Duodenal mucosa (tissue), 2 donors: ENCODE data around the gene PKIB.

Experiments
- H3K27ac ChIP-seq: one replicate; pipeline ENCODE4 v1.7.0; 2013; ENCODE audit warnings: low read depth, low read length
- H3K27me3 ChIP-seq, 2 donors: one replicate each; pipeline ENCODE4 v1.7.0; 2013; ENCODE audit warnings: low read length in 2 of 2, control low read depth in 1 of 2; ENCODE audit not compliant: insufficient read depth in 2 of 2, control insufficient read depth in 1 of 2
- H3K36me3 ChIP-seq, 2 donors: one replicate each; pipeline ENCODE4 v1.7.0; 2013; ENCODE audit warnings: low read length in 2 of 2, control low read depth in 1 of 2; ENCODE audit not compliant: insufficient read depth in 2 of 2, control insufficient read depth in 1 of 2
- H3K4me1 ChIP-seq, 2 donors: one replicate each; pipeline ENCODE4 v1.7.0; 2013; ENCODE audit warnings: low read length in 2 of 2, control low read depth in 1 of 2; ENCODE audit not compliant: insufficient read depth in 2 of 2, control insufficient read depth in 1 of 2
- H3K4me3 ChIP-seq, 2 donors: one replicate each; pipeline ENCODE4 v1.7.0; 2013; ENCODE audit warnings: low read length in 2 of 2, low read depth in 1 of 2
- H3K9ac ChIP-seq, 2 donors: one replicate each; pipeline ENCODE4 v1.7.0; 2013; ENCODE audit warnings: low read length in 2 of 2, low read depth in 1 of 2
- H3K9me3 ChIP-seq, 2 donors: one replicate each; pipeline ENCODE4 v1.7.0; 2013; ENCODE audit warnings: low read length in 2 of 2, control low read depth in 1 of 2; ENCODE audit not compliant: control insufficient read depth in 1 of 2

Gene PKIB

DNA sequence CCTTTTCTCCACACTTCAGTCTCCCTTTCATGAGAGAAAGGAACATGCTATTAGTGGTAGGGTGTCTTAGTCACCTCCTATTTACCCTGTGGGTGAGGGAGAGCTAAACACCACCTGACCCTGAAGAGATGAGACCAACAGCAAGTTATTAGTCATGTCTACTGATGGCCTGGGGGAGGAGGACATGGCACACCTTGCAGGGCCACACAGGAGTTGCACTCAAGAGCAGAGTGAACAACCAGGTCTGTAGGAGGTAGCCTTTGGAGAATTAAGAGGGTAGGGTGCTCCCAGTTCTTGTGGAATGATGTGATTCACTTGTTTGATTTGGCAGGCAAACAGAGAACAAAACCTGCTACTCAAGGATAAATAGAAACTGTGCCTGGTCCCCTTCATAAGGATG lies 86.6 kb downstream of the PKIB start:
- Histone ChIP-seq H3K4me1 (no peaks in the 10 kb centered on the region), H3K4me3 (no peak overlapping the region)

DNA sequence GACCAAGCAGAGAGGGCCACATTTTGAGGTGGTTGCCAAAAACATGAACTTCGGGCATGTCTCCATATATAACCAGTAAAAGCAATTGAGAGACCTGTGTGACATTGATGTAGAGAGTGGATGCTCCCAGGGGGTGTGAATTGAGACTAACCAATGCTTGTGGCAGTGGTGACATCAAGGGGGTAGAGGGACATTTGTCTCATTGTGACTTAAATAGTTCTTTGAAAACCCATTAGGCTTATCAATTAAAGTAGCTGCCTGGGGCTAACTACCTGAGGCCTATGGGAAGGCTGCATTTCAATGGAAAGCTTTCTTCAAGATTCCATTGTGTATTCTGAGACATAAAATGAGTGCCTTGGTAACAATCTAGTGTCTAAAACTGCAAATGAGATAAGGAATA lies 87.3 kb downstream of the PKIB start:
- H3K4me3 ChIP-seq = no peak overlapping the region
- no peaks in the 10 kb centered on the region for H3K36me3 ChIP-seq
- no peaks in the 10 kb centered on the region for H3K9me3 ChIP-seq
- no peaks in the 10 kb centered on the region for H3K27me3 ChIP-seq
- H3K9ac ChIP-seq = no peak overlapping the region
- no peak overlapping the region for H3K27ac ChIP-seq
- H3K4me1 ChIP-seq = no peaks in the 10 kb centered on the region

More for the DNA sequence above, 86.6 kb downstream of the PKIB start:
- no peak overlapping the region for H3K9ac ChIP-seq
- H3K36me3 ChIP-seq = no peaks in the 10 kb centered on the region
- H3K9me3 ChIP-seq = no peaks in the 10 kb centered on the region
- no peaks in the 10 kb centered on the region for H3K27me3 ChIP-seq
- H3K27ac ChIP-seq = no peak overlapping the region

DNA sequence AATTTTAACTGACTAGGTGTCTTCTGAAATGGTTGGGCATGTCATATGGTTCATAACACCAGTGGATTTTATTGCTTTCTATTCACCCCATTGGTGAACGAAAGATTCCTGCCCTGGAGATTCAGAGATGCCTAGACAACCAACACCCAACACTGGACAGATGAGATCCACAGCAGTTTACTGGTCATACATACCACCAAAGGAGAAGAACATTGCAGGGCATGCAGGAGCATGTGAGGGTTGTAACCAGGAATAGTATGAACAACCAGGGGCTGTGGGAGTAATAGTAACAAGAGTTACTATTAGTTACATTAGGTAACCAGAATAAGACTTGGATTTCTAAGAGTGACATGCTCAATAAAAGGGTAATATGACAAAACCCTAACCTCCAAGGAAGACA lies 91.5 kb downstream of the PKIB start:
- H3K9me3 ChIP-seq = no peaks in the 10 kb centered on the region
- H3K27ac ChIP-seq = no peak overlapping the region
- H3K9ac ChIP-seq = no peak overlapping the region
- H3K27me3 ChIP-seq = no peaks in the 10 kb centered on the region
- no peaks in the 10 kb centered on the region for H3K4me1 ChIP-seq
- no peaks in the 10 kb centered on the region for H3K36me3 ChIP-seq
- no peak overlapping the region for H3K4me3 ChIP-seq

- Histone ChIP-seq H3K4me1 (no peaks in the 10 kb centered on the region), H3K27me3 (no peaks in the 10 kb centered on the region), H3K9me3 (no peaks in the 10 kb centered on the region), H3K27ac (no peak overlapping the region), H3K9ac (no peak overlapping the region), H3K4me3 (no peak overlapping the region), H3K36me3 (no peaks in the 10 kb centered on the region)
Observed at GRCh38 chr6:122702841-122703240, 92.6 kb downstream of the PKIB start.

DNA sequence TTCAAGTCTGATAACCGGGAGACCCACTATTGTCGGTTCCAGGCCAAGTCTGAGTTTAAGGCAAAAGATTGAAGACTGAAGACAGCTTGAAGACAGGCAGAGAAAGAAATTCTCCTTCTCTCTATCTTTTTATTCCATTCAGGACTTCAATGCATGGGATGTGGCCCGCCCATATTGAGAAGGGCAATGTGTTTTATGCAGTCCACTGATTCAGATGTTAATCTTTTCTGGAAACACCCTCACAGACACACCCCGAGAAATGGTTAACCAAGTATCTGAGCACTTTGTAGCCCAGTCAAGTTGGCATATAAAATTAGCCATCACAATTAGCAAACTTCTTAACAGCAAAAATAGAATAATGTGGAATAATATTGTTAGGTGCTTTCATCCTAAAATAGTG lies 93.9 kb downstream of the PKIB start:
- Histone ChIP-seq H3K27ac (no peak overlapping the region), H3K36me3 (no peaks in the 10 kb centered on the region), H3K9me3 (no peaks in the 10 kb centered on the region), H3K4me3 (no peak overlapping the region), H3K9ac (no peak overlapping the region), H3K4me1 (no peaks in the 10 kb centered on the region), H3K27me3 (no peaks in the 10 kb centered on the region)

GRCh38 chr6:122709922-122710512 lies 99.8 kb downstream of the PKIB start:
- H3K27me3 ChIP-seq = no peaks in the 10 kb centered on the region
- no peaks in the 10 kb centered on the region for H3K9me3 ChIP-seq
- H3K9ac ChIP-seq = no peak overlapping the region
- no peak overlapping the region for H3K27ac ChIP-seq
- no peak overlapping the region for H3K4me3 ChIP-seq
- H3K36me3 ChIP-seq = no peaks in the 10 kb centered on the region
- no peaks in the 10 kb centered on the region for H3K4me1 ChIP-seq

- Histone ChIP-seq H3K27ac (no peak overlapping the region), H3K9ac (no peak overlapping the region), H3K27me3 (no peaks in the 10 kb centered on the region), H3K36me3 (no peaks in the 10 kb centered on the region), H3K4me1 (no peaks in the 10 kb centered on the region), H3K9me3 (no peaks in the 10 kb centered on the region), H3K4me3 (no peak overlapping the region)
Observed at GRCh38 chr6:122710908-122711635, 100.9 kb downstream of the PKIB start.

DNA sequence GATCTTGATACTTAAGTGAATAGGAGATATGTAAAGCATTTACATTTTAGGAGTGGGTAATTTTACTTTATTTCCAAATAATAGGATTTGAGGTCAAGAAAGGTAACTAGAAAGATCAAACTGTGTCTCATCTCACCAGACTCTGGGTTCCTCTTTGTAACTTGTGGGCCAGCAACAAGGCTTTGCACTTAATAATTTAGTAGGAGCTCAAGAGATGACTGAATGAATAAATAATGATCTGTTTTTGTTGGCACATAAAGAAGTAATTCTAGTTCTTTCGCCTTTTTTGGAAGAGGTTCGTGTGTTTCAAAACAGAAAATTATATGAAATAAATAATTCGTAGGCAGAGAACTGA lies 101.9 kb downstream of the PKIB start:
- no peaks in the 10 kb centered on the region for H3K9me3 ChIP-seq
- no peaks in the 10 kb centered on the region for H3K27me3 ChIP-seq
- no peak overlapping the region for H3K9ac ChIP-seq
- H3K27ac ChIP-seq = no peak overlapping the region
- no peaks in the 10 kb centered on the region for H3K4me1 ChIP-seq
- H3K4me3 ChIP-seq = no peak overlapping the region
- no peaks in the 10 kb centered on the region for H3K36me3 ChIP-seq

GRCh38 chr6:122712448-122713137 lies 102.4 kb downstream of the PKIB start:
- no peaks in the 10 kb centered on the region for H3K4me1 ChIP-seq
- H3K4me3 ChIP-seq = no peak overlapping the region
- H3K27me3 ChIP-seq = no peaks in the 10 kb centered on the region
- no peaks in the 10 kb centered on the region for H3K36me3 ChIP-seq
- no peaks in the 10 kb centered on the region for H3K9me3 ChIP-seq
- no peak overlapping the region for H3K9ac ChIP-seq
- no peak overlapping the region for H3K27ac ChIP-seq

- H3K4me1 ChIP-seq = no peaks in the 10 kb centered on the region
- H3K9me3 ChIP-seq = no peaks in the 10 kb centered on the region
- no peak overlapping the region for H3K9ac ChIP-seq
- no peaks in the 10 kb centered on the region for H3K27me3 ChIP-seq
- no peak overlapping the region for H3K4me3 ChIP-seq
- H3K36me3 ChIP-seq = no peaks in the 10 kb centered on the region
- H3K27ac ChIP-seq = no peak overlapping the region
Observed at GRCh38 chr6:122713138-122713537, 102.9 kb downstream of the PKIB start.
